Right forelimb (tissue), 1 donor: ENCODE results near the gene DPCD.
"Not testable (repeated sequence)": the region's sequence is repeated elsewhere in the genome, so short reads cannot be mapped to it uniquely, and the experiment has no call there.

Experiments used
- DNase-seq: peaks from one replicate; pipeline ENCODE4 v3.0.0-alpha.2; 2018

DPCD gene

GRCh38 chr10:101588879-101589278 is 758 bp downstream of the DPCD start:
- DNase-seq: no peak

- DNase-seq: not testable (repeated sequence)
Observed at GRCh38 chr10:101593331-101593730, 5.2 kb downstream of the DPCD start.

GRCh38 chr10:101595591-101596433 is 7.7 kb downstream of the DPCD start:
- no peak for DNase-seq

GRCh38 chr10:101597091-101597900 is 9.2 kb downstream of the DPCD start:
- no peak for DNase-seq

GRCh38 chr10:101601541-101601940 is 13.4 kb downstream of the DPCD start:
- no peak for DNase-seq

GRCh38 chr10:101602761-101603398 is 14.8 kb downstream of the DPCD start:
- DNase-seq: peak; percentile 77

GRCh38 chr10:101607124-101607523 is 19.0 kb downstream of the DPCD start:
- no peak for DNase-seq

GRCh38 chr10:101609481-101609880 is 21.4 kb downstream of the DPCD start:
- DNase-seq: no peak

GRCh38 chr10:101611096-101611905 is 23.2 kb downstream of the DPCD start:
- no peak for DNase-seq

- DNase-seq: no peak
Observed at GRCh38 chr10:101612086-101612485, 24.0 kb downstream of the DPCD start.

GRCh38 chr10:101612872-101613271 is 24.8 kb downstream of the DPCD start:
- no peak for DNase-seq

- no peak for DNase-seq
Observed at GRCh38 chr10:101613646-101614045, 25.5 kb downstream of the DPCD start.

GRCh38 chr10:101614663-101615524 is 26.8 kb downstream of the DPCD start:
- no peak for DNase-seq

- no peak for DNase-seq
Observed at GRCh38 chr10:101615525-101616116, 27.5 kb downstream of the DPCD start.

GRCh38 chr10:101616415-101617101 is 28.4 kb downstream of the DPCD start:
- DNase-seq: no peak

GRCh38 chr10:101617102-101617823 is 29.1 kb downstream of the DPCD start:
- no peak for DNase-seq

GRCh38 chr10:101617824-101618568 is 29.9 kb downstream of the DPCD start:
- no peak for DNase-seq

GRCh38 chr10:101618871-101619270 is 30.8 kb downstream of the DPCD start:
- no peak for DNase-seq

GRCh38 chr10:101619983-101620382 is 31.9 kb downstream of the DPCD start:
- no peak for DNase-seq
